Thyroid gland (tissue), 4 donors: ENCODE data around the gene WDR91. TPM values are rescaled to one million over a fixed set of nuclear protein-coding genes. Genes with fewer than 3 reads are reported as not detected.
"Not testable (repeated sequence)": the region's sequence is repeated elsewhere in the genome, so short reads cannot be mapped to it uniquely, and the experiment has no call there.

Experiments
- DNase-seq, 2 donors: peaks; one replicate each; pipeline ENCODE4 v3.0.0-alpha.2; 2019
- H3K27ac ChIP-seq, 3 donors: fragments of 200-600 bp; sonication (generic); 1 replicate in 2 of 3; 2 replicates in 1 of 3; pipeline ENCODE4 v1.5.1; 2016 to 2019; ENCODE audit warnings: mild to moderate bottlenecking in 1 of 3, moderate library complexity in 1 of 3
- H3K27me3 ChIP-seq: fragments of 200-600 bp; sonication (generic); one replicate; pipeline ENCODE4 v1.5.1; 2019
- H3K36me3 ChIP-seq, 2 donors: fragments of 200-600 bp; sonication (generic); one replicate each; pipeline ENCODE4 v1.5.1; 2016 to 2019
- H3K4me1 ChIP-seq, 2 donors: fragments of 200-600 bp; sonication (generic); one replicate each; pipeline ENCODE4 v1.5.1; 2017 to 2019
- H3K4me3 ChIP-seq, 3 donors: fragments of 200-600 bp; sonication (generic); replicated peaks in 1 of 3; 1 replicate in 2 of 3; 2 replicates in 1 of 3; pipeline ENCODE4 v1.5.1; 2016; ENCODE audit warnings: mild to moderate bottlenecking in 1 of 3
- H3K9me3 ChIP-seq: fragments of 200-600 bp; sonication (generic); one replicate; pipeline ENCODE4 v1.5.1; 2017
- POLR2A ChIP-seq, 2 donors: fragments of 450-650 bp; IDR thresholded peaks; one replicate each; pipeline ENCODE4 v1.6.1; 2017; ENCODE audit warnings: antibody characterized with exemption in 2 of 2, mild to moderate bottlenecking in 2 of 2, moderate library complexity in 1 of 2
- WGBS, 2 donors: methylation state at CpG; one replicate each; pipeline ENCODE4 v1.1.5; 2017; 5-methylcytosine and 5-hydroxymethylcytosine counted together
- intact Hi-C: fragments of 100-400 bp; cut with DNase I; formaldehyde crosslinking; loops from one replicate; pipeline ENCODE4 v1.15.1; 2023
- total RNA-seq, 4 donors: library from RNA; depleted of rRNA; stranded (reverse); fragments of >200 nt; gene quantifications; one replicate each; pipeline ENCODE4 v1.2.3, GENCODE V29; 2016
- TF ChIP-seq, protein P1 (sequence below), 6 experiments: fragments of 200-600 bp in 3 of 6; fragments of 450-650 bp in 3 of 6; sonication (generic) in 3 of 6; IDR thresholded peaks; one replicate each; pipeline ENCODE4 v1.5.1; 2016 to 2019; ENCODE audit warnings: antibody characterized with exemption in 6 of 6, mild to moderate bottlenecking in 2 of 6, inconsistent platforms in 1 of 6, moderate library complexity in 1 of 6

Gene WDR91
- total RNA-seq, 4 donors from 2014 or later: 8.4 to 34.4 (median 9.1) TPM

DNA sequence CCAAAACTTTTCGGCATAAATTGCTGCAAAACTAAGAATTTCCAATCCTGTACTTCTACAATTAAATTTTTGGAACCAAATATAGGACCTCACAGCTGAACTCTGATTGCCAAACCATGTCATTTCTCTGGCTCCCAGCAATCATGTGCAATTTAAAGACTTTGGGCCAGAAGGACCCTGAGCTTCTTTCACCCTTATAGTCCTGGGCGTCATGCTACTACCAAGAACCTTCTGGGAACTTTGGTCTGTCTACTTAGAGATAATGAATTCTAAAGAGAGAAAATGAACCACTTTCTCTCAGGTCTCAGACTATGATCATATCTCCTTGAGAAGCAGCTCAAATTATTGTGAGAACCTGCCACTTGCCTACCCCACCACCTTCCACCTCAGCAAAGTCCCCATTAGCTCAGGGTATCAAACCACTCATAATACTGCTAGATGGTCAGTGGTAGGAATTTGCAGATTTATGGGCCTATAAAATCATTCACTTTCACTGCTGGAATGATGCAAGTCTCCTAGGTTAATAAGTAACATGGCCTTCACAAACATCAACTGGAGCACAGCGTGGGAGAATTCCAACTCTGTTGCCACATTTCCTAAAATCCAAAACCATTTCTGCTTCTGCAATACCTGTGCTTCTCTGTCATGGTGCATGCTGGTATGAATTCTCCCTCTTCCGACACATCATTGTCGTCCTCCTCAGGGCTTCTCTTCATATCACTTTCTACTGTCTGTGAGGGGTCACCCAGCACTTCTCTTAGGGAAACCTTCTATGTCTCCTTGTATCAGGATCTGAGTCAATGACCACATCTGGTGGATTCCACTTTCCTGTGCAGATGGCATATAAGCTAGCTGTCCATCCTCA is 6.6 kb upstream of the WDR91 start:
- Histone ChIP-seq H3K4me3 (no peak overlapping the region), H3K27ac (no peak overlapping the region), H3K4me1 (no peaks in the 10 kb centered on the region), H3K9me3 (no peaks in the 10 kb centered on the region), H3K27me3 (no peaks in the 10 kb centered on the region), H3K36me3 (no peaks in the 10 kb centered on the region)
- no peak for TF ChIP-seq POLR2A (IDR thresholded peaks at IDR 0.05)
- TF ChIP-seq, protein P1, sequence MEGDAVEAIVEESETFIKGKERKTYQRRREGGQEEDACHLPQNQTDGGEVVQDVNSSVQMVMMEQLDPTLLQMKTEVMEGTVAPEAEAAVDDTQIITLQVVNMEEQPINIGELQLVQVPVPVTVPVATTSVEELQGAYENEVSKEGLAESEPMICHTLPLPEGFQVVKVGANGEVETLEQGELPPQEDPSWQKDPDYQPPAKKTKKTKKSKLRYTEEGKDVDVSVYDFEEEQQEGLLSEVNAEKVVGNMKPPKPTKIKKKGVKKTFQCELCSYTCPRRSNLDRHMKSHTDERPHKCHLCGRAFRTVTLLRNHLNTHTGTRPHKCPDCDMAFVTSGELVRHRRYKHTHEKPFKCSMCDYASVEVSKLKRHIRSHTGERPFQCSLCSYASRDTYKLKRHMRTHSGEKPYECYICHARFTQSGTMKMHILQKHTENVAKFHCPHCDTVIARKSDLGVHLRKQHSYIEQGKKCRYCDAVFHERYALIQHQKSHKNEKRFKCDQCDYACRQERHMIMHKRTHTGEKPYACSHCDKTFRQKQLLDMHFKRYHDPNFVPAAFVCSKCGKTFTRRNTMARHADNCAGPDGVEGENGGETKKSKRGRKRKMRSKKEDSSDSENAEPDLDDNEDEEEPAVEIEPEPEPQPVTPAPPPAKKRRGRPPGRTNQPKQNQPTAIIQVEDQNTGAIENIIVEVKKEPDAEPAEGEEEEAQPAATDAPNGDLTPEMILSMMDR (IDR thresholded peaks at IDR 0.05): no peak
- intact Hi-C loops: no loop called here
- DNase-seq: no peak
- 95 to 99% methylated on average over 5 of the region's 5 CpGs for WGBS, 2 donors

DNA sequence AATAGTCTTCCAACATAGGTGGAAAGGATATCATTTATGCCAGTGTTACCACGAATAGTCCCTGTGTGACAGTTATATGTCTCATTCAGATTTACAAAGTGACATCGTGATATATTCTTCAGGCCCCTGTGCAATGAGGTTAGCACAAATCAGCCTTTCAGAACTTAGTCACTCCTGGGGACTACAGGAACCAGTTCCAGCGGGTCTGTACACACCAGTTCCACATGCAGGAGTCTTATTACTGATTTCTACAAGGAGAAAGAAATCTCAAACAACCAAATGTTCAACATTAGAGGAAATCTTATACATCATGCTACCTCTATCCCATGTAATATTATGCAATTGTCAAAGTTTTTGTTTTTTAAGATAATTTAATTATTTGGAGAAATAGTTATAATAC is 4.4 kb upstream of the WDR91 start:
- Histone ChIP-seq H3K4me1 (peaks cover 0 to under 1% of the 10 kb centered on the region in 2 donors), H3K4me3 (no peak overlapping the region), H3K27ac (no peak overlapping the region), H3K36me3 (no peaks in the 10 kb centered on the region), H3K9me3 (no peaks in the 10 kb centered on the region), H3K27me3 (no peaks in the 10 kb centered on the region)
- 79 to 89% methylated on average over 3 of the region's 3 CpGs for WGBS, 2 donors
- no peak for DNase-seq
- TF ChIP-seq, protein P1 (IDR thresholded peaks at IDR 0.05): no peak
- TF ChIP-seq POLR2A (IDR thresholded peaks at IDR 0.05): no peak
- intact Hi-C loops: no loop called here

DNA sequence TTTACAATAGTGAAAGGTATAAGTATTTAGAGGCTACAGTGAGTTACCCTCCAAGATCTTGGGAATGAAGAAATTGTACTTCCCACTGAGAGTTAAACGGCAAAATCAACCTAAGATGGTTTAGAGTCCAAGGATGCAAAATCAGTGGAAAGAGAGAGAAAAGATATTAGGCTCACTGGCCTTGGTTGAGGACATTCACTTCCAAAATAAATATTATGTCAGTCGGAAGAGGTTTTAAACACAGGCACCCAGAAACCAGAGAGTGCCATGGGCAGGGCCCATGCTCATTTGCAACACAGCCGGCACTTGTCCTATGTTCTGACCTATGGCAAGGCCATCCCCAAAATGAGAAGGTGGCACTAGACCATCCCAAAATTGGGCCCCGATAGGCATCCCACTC is 3.9 kb upstream of the WDR91 start:
- Histone ChIP-seq H3K4me1 (peaks cover 0 to 5% of the 10 kb centered on the region in 2 donors), H3K36me3 (no peaks in the 10 kb centered on the region), H3K27me3 (no peaks in the 10 kb centered on the region), H3K4me3 (no peak overlapping the region), H3K9me3 (no peaks in the 10 kb centered on the region), H3K27ac (no peak overlapping the region)
- intact Hi-C loops: no loop called here
- no peak for TF ChIP-seq POLR2A (IDR thresholded peaks at IDR 0.05)
- TF ChIP-seq, protein P1 (IDR thresholded peaks at IDR 0.05): no peak
- 83 to 88% methylated on average over 4 of the region's 4 CpGs for WGBS, 2 donors
- no peak for DNase-seq

DNA sequence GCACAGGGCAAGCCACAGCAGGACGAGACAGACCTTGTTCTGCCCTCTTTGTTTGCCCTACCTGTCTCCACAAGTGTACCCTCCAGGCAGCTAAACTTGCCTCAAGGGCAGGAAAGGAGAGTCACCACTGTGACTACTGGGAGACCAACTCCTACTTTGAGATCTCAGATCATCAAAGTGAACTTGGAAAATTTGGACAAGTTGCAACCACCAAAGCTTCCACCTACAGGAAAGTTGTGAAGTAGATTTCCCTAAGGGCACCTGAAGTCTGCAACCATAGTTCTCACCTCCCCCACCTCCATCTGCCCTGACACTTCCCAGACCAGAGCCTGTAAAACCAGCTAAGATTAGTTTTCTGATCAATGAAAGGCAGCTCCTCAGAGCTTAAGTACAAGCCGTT is 2.5 kb upstream of the WDR91 start:
- Histone ChIP-seq H3K27ac (no peak overlapping the region), H3K27me3 (no peaks in the 10 kb centered on the region), H3K9me3 (no peaks in the 10 kb centered on the region), H3K4me3 (no peak overlapping the region), H3K36me3 (no peaks in the 10 kb centered on the region), H3K4me1 (peaks cover 0 to 5% of the 10 kb centered on the region in 2 donors)
- no peak for DNase-seq
- intact Hi-C loops: no loop called here
- whole genome bisulfite sequencing, 2 donors: 66 to 80% methylated on average over 2 of the region's 2 CpGs
- TF ChIP-seq POLR2A (IDR thresholded peaks at IDR 0.05): no peak
- TF ChIP-seq, protein P1 (IDR thresholded peaks at IDR 0.05): no peak

DNA sequence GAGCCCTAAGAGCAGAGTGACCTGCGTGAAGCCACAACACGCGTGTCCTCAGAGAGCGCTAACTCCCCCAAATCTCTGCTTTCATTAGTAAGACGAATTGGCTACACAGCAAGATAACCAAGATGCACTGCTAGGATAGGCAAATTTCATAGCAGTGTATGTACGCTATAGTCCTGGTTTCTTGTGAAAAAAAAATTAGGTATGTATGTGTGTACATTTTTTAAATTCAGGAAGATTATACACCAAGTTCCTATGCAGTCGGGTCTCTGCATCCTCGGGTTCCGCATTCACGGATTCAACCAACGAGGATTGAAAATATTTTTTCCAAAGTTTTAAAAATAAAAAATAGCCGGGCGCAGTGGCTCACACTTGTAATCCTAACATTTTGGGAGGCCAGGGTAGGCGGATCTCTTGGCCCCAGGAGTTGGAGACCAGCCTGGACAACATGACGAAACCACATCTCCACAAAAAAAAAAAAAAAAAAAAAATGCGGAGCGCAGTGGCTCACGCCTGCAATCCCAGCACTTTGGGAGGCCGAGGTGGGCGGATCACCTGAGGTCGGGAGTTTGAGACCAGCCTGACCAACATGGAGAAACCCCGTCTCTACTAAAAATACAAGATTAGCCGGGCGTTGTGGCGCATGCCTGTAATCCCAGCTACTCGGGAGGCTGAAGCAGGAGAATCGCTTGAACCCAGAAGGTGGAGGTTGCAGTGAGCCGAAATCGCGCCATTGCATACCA is 790 bp upstream of the WDR91 start:
- H3K9me3 ChIP-seq, H3K4me1 ChIP-seq, intact Hi-C loops, H3K36me3 ChIP-seq, DNase-seq, H3K27me3 ChIP-seq: not testable (repeated sequence)
- Histone ChIP-seq H3K4me3 (peak overlapping the region in 2 of 3 donors; percentile 54 to 71), H3K27ac (peak overlapping the region; percentile 35 to 70 (median 39))
- 56 to 57% methylated on average over 30 of the region's 30 CpGs for WGBS, 2 donors
